ENCODE data around the gene ANAPC13.

ANAPC13 gene

GRCh38 chr3:134485718-134486576 lies at the start of gene ANAPC13, which contains the start of gene CEP63:
Gene ANAPC13, minus strand, starts transcription at chr3:134485985. Its CDS starts 3,081 bp downstream, at chr3:134482904.
Gene CEP63, plus strand, starts transcription at chr3:134486057. Its CDS starts 9,264 bp downstream, at chr3:134495321.
- peak within 1 kb of the TSS; percentile 90 for H3K27ac ChIP-seq
- TF ChIP-seq ZFX (IDR thresholded peaks at IDR 0.05) (peak; percentile 92), CTCF (conservative IDR thresholded peaks at IDR 0.05) (no peak)

GRCh38 chr3:134535186-134535970 lies 49.6 kb upstream of the ANAPC13 start:
- TF ChIP-seq ZFX (IDR thresholded peaks at IDR 0.05) (no peak), CTCF (conservative IDR thresholded peaks at IDR 0.05) (no peak)
- no peak overlapping the region for H3K27ac ChIP-seq

GRCh38 chr3:134533493-134533892 lies 47.7 kb upstream of the ANAPC13 start:
- TF ChIP-seq ZFX (IDR thresholded peaks at IDR 0.05) (no peak), CTCF (conservative IDR thresholded peaks at IDR 0.05) (no peak)
- H3K27ac ChIP-seq: no peak overlapping the region

GRCh38 chr3:134527538-134528186 lies 41.9 kb upstream of the ANAPC13 start:
- no peak overlapping the region for H3K27ac ChIP-seq
- TF ChIP-seq ZFX (IDR thresholded peaks at IDR 0.05): no peak
- no peak for TF ChIP-seq CTCF (conservative IDR thresholded peaks at IDR 0.05)

DNA sequence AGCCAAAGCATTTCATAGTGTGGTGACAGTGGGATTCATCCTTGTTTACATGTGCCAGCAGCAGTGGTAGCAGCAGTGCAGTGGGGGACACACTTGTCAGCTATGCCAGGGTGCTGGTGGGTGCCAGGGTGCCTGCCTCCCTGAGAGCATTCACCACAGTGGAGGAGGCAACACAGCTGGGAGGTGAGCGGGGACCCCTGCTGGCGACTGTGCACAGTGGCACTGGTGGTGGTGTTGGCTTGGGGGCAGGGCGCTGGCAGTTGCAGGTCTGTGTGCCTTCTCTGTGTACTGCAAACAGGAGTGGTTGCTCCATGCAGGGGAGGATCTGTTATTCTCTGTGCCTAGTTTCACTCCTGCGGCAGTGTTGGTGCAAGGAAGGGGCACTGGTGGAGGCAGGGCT lies 41.3 kb upstream of the ANAPC13 start:
- TF ChIP-seq ZFX (IDR thresholded peaks at IDR 0.05): no peak
- peak; percentile 25 for TF ChIP-seq CTCF (conservative IDR thresholded peaks at IDR 0.05)
- H3K27ac ChIP-seq: no peak overlapping the region

- H3K27ac ChIP-seq: no peak overlapping the region
- no peak for TF ChIP-seq ZFX (IDR thresholded peaks at IDR 0.05)
Observed at GRCh38 chr3:134526319-134526718, 40.5 kb upstream of the ANAPC13 start.

GRCh38 chr3:134525293-134525692 lies 39.5 kb upstream of the ANAPC13 start:
- H3K27ac ChIP-seq: no peak overlapping the region
- TF ChIP-seq CTCF (conservative IDR thresholded peaks at IDR 0.05) (no peak), ZFX (IDR thresholded peaks at IDR 0.05) (no peak)
